HCT116 (cell line): Measurements from ENCODE around the gene FAM234B. TPM values are rescaled to one million over a fixed set of nuclear protein-coding genes. Genes with fewer than 3 reads are reported as not detected.

ENCODE experiments used
- ATAC-seq: fragments of 200-7000 bp; cut with Tn5 transposase; 2 replicates; pipeline ENCODE4 v1.9.1; 2020; ENCODE audit warnings: mild to moderate bottlenecking, moderate library complexity
- BruUV-seq: library from RNA; stranded (reverse); fragments of 400-500 nt; replicated peaks from 2 replicates; lab custom pipeline; 2021; lab: Mats Ljungman, UMichigan
- CTCF ChIA-PET: fragments of 300-600 bp; sonication (Branson Sonifier 250); formaldehyde crosslinking; loops from one replicate; lab custom pipeline; 2021; ENCODE audit warnings: antibody characterized with exemption; lab: Charles Lee
- POLR2A ChIA-PET: fragments of 300-600, 350-600 bp; sonication (Branson Sonifier 250); formaldehyde crosslinking; loops from one replicate; lab custom pipeline; 2021; ENCODE audit warnings: antibody characterized with exemption; lab: Charles Lee
- RAD21 ChIA-PET, 2 experiments: fragments of 300-600 bp; sonication (Branson Sonifier 250); formaldehyde crosslinking; loops; one replicate each; lab custom pipeline; 2023; ENCODE audit warnings: low total read pairs in 2 of 2; ENCODE audit not compliant: uncharacterized antibody in 2 of 2, unreplicated experiment in 2 of 2, low non-redundant PET in 1 of 2; lab: Charles Lee
- DNase-seq: peaks from one replicate; pipeline ENCODE4 v3.0.0-alpha.2; 2010; ENCODE audit warnings: low read depth, low spot score
- H2AFZ ChIP-seq: fragments of 200-600 bp; shearing (Covaris generic), sonication (generic); 2 replicates; pipeline ENCODE4 v1.6.1; 2017; ENCODE audit warnings: low read depth, mixed run types, mixed read lengths, antibody characterized with exemption, low read length; ENCODE audit not compliant: poor library complexity, severe bottlenecking
- H3K27ac ChIP-seq: 2 replicates; pipeline ENCODE4 v1.5.1; 2012; ENCODE audit warnings: low read depth, low read length
- H3K27me3 ChIP-seq: fragments of 200-600 bp; sonication (generic); 2 replicates; pipeline ENCODE4 v1.6.1; 2016; ENCODE audit warnings: mixed run types, low read length, mixed read lengths; ENCODE audit not compliant: insufficient read depth
- H3K36me3 ChIP-seq, 2 experiments: fragments of 200-500 bp in 1 of 2; fragments of 200-600 bp in 1 of 2; sonication (Bioruptor generic) in 1 of 2; sonication (generic) in 1 of 2; 2 replicates each; pipeline versions ENCODE4 v1.5.1 to v1.6.1; 2014 to 2016; ENCODE audit warnings: low read length in 2 of 2, inconsistent platforms in 1 of 2, mixed read lengths in 1 of 2, mixed run types in 1 of 2; ENCODE audit not compliant: insufficient read depth in 2 of 2, control insufficient read depth in 1 of 2
- H3K4me1 ChIP-seq, 2 experiments: fragments of 200-600 bp in 1 of 2; sonication (generic) in 1 of 2; 2 replicates each; pipeline versions ENCODE4 v1.5.1 to v1.6.1; 2012 to 2017; ENCODE audit warnings: low read length in 2 of 2, inconsistent platforms in 1 of 2, mild to moderate bottlenecking in 1 of 2, mixed read lengths in 1 of 2, mixed run types in 1 of 2, moderate library complexity in 1 of 2; ENCODE audit not compliant: insufficient read depth in 2 of 2, control insufficient read depth in 1 of 2
- H3K4me2 ChIP-seq: fragments of 200-600 bp; sonication (generic); 2 replicates; pipeline ENCODE4 v1.6.1; 2017; ENCODE audit warnings: mixed run types, low read length, mixed read lengths
- H3K4me3 ChIP-seq, 2 experiments: fragments of 200-600 bp in 1 of 2; sonication (generic) in 1 of 2; replicated peaks in 1 of 2; 2 replicates each; pipeline ENCODE4 v1.5.1; 2011 to 2016; ENCODE audit warnings: low read length in 2 of 2, control low read depth in 1 of 2, low read depth in 1 of 2, mild to moderate bottlenecking in 1 of 2, mixed read lengths in 1 of 2, mixed run types in 1 of 2
- H3K79me2 ChIP-seq: fragments of 200-600 bp; sonication (generic); 2 replicates; pipeline ENCODE4 v1.6.1; 2017; ENCODE audit warnings: mild to moderate bottlenecking, mixed run types, low read length, moderate library complexity, mixed read lengths; ENCODE audit not compliant: insufficient read depth
- H3K9ac ChIP-seq: fragments of 200-600 bp; sonication (generic); 2 replicates; pipeline ENCODE4 v1.6.1; 2016; ENCODE audit warnings: low read length, mixed read lengths
- H3K9me2 ChIP-seq: fragments of 200-600 bp; sonication (generic), shearing (Covaris generic); 2 replicates; pipeline ENCODE4 v1.6.1; 2017; ENCODE audit warnings: mixed run types, mild to moderate bottlenecking, moderate library complexity; ENCODE audit not compliant: insufficient read depth
- H3K9me3 ChIP-seq, 2 experiments: fragments of 200-500 bp in 1 of 2; fragments of 200-600 bp in 1 of 2; sonication (Bioruptor generic) in 1 of 2; sonication (generic) in 1 of 2; 2 replicates each; pipeline ENCODE4 v1.6.1; 2014 to 2017; ENCODE audit warnings: low read length in 2 of 2, mixed read lengths in 2 of 2, inconsistent platforms in 1 of 2, low read depth in 1 of 2, mild to moderate bottlenecking in 1 of 2, mixed run types in 1 of 2, moderate library complexity in 1 of 2; ENCODE audit not compliant: control insufficient read depth in 1 of 2, insufficient read depth in 1 of 2
- H4K20me1 ChIP-seq: fragments of 200-600 bp; sonication (generic), shearing (Covaris generic); 2 replicates; pipeline ENCODE4 v1.6.1; 2017; ENCODE audit warnings: mixed run types, mild to moderate bottlenecking, moderate library complexity; ENCODE audit not compliant: insufficient read depth
- ATF3 ChIP-seq: IDR thresholded peaks from 2 replicates; pipeline ENCODE4 v1.6.1; 2012
- CBX3 ChIP-seq: IDR thresholded peaks from 2 replicates; pipeline ENCODE4 v1.6.1; 2012; ENCODE audit warnings: low read depth
- CEBPB ChIP-seq: IDR thresholded peaks from 2 replicates; pipeline ENCODE4 v1.6.1; 2012; ENCODE audit warnings: low read depth
- ELF1 ChIP-seq: IDR thresholded peaks from 2 replicates; pipeline ENCODE4 v1.6.1; 2012; ENCODE audit warnings: low read depth, borderline replicate concordance
- EZH2 ChIP-seq: fragments of 200-600 bp; sonication (generic); IDR thresholded peaks from 2 replicates; pipeline ENCODE4 v1.6.1; 2017; ENCODE audit warnings: antibody characterized with exemption, mixed run types
- FOSL1 ChIP-seq: IDR thresholded peaks from 2 replicates; pipeline ENCODE4 v1.6.1; 2012; ENCODE audit warnings: low read depth
- JUND ChIP-seq: IDR thresholded peaks from 2 replicates; pipeline ENCODE4 v1.6.1; 2012
- MAX ChIP-seq: IDR thresholded peaks from 2 replicates; pipeline ENCODE4 v1.6.1; 2012
- POLR2AphosphoS5 ChIP-seq: IDR thresholded peaks from 2 replicates; pipeline ENCODE4 v1.6.1; 2011; ENCODE audit warnings: mild to moderate bottlenecking, low read depth, low read length, moderate library complexity
- RAD21 ChIP-seq: IDR thresholded peaks from 2 replicates; pipeline ENCODE4 v1.6.1; 2012; ENCODE audit warnings: low read depth, mild to moderate bottlenecking
- SIN3A ChIP-seq: IDR thresholded peaks from 2 replicates; pipeline ENCODE4 v1.6.1; 2012; ENCODE audit warnings: low read depth
- SP1 ChIP-seq: IDR thresholded peaks from 2 replicates; pipeline ENCODE4 v1.6.1; 2012; ENCODE audit warnings: low read depth
- SRF ChIP-seq: IDR thresholded peaks from 2 replicates; pipeline ENCODE4 v1.6.1; 2012; ENCODE audit warnings: low read depth
- TCF7L2 ChIP-seq: IDR thresholded peaks from 2 replicates; pipeline ENCODE4 v1.7.0; 2011; ENCODE audit warnings: borderline replicate concordance, inconsistent platforms; ENCODE audit not compliant: insufficient read depth, insufficient read length; ENCODE audit errors: extremely low read depth
- YY1 ChIP-seq: IDR thresholded peaks from 2 replicates; pipeline ENCODE4 v1.6.1; 2011; ENCODE audit warnings: low read length, low read depth, moderate library complexity, mild to moderate bottlenecking; ENCODE audit not compliant: insufficient replicate concordance; ENCODE audit errors: extremely low read depth
- ZFX ChIP-seq: fragments of 450-650 bp; IDR thresholded peaks from 2 replicates; pipeline ENCODE4 v1.6.1; 2017
- ZNF274 ChIP-seq: fragments of 200-500 bp; sonication (Bioruptor generic); IDR thresholded peaks from 2 replicates; pipeline ENCODE4 v1.6.1; 2014; ENCODE audit warnings: mild to moderate bottlenecking, low read depth, low read length, inconsistent platforms
- intact Hi-C: fragments of 100-400 bp; cut with micrococcal nuclease; formaldehyde crosslinking; loops from 2 replicates; pipeline ENCODE4 v1.10.0; 2022
- total RNA-seq: library from RNA; stranded (reverse); gene quantifications from one replicate; pipeline ENCODE4 v1.2.1, GENCODE V29; 2021; ENCODE audit not compliant: unreplicated experiment
- TF ChIP-seq, protein P1 (sequence below): IDR thresholded peaks from 2 replicates; pipeline ENCODE4 v1.6.1; 2011; ENCODE audit warnings: mild to moderate bottlenecking, low read length, moderate library complexity; ENCODE audit not compliant: insufficient replicate concordance; ENCODE audit errors: extremely low read depth
- TF ChIP-seq, protein P2 (sequence below), 3 experiments: fragments of 200-600 bp in 1 of 3; sonication (generic) in 1 of 3; IDR thresholded peaks in 2 of 3; conservative IDR thresholded peaks in 1 of 3; 2 replicates each; pipeline ENCODE4 v1.5.1; 2012 to 2017; ENCODE audit warnings: low read depth in 2 of 3, low read length in 2 of 3, antibody characterized with exemption in 1 of 3, borderline replicate concordance in 1 of 3, control low read depth in 1 of 3, mild to moderate bottlenecking in 1 of 3, mixed read lengths in 1 of 3, mixed run types in 1 of 3, moderate library complexity in 1 of 3; ENCODE audit not compliant: insufficient read depth in 1 of 3

Gene FAM234B
- total RNA-seq, 1 experiment from 2014 or later: 15.9 TPM

- no peaks in the 10 kb centered on the region for H3K9me2 ChIP-seq
- 0 out of 4 replicates have a peak, but pooled peaks cover 0 to 2% of the 10 kb centered on the region in 2 experiments for H3K36me3 ChIP-seq
- intact Hi-C loops: loop anchor here (5.0 kb wide), 2 partner anchors 97 to 207 kb away; no protein-coding TSS in a partner anchor
- H3K79me2 ChIP-seq: peaks cover 25% of the 10 kb centered on the region
- H3K4me1 ChIP-seq: peaks cover 3 to 18% of the 10 kb centered on the region in 2 experiments; a peak in 3 of 4 replicates
- peak within 1 kb of the TSS; percentile 72 to 90 for H3K4me3 ChIP-seq
- BruUV-seq: no TSS peak
- H3K9me3 ChIP-seq: no peaks in the 10 kb centered on the region
- ChIA-PET RAD21 (no interaction called here), CTCF (no interaction called here), POLR2A (no interaction called here)
- DNase-seq (peak; percentile 69), ATAC-seq (peak; percentile 83)
- H3K27me3 ChIP-seq: no peaks in the 10 kb centered on the region
- no peaks in the 10 kb centered on the region for H4K20me1 ChIP-seq
- peak within 1 kb of the TSS; percentile 59 for H2AFZ ChIP-seq
- H3K9ac ChIP-seq: peak within 1 kb of the TSS; percentile 77
- H3K4me2 ChIP-seq: peak within 1 kb of the TSS; percentile 88
- H3K27ac ChIP-seq: peak within 1 kb of the TSS; percentile 55
- 0 out of 2 replicates have a peak, but pooled peaks have one; percentile 55 for TF ChIP-seq SIN3A
- TF ChIP-seq ZFX: peak; percentile 59
- TF ChIP-seq POLR2AphosphoS5: peak; percentile 93
- no peak for TF ChIP-seq YY1
- no peak for TF ChIP-seq JUND
- no peak for TF ChIP-seq FOSL1
- no peak for TF ChIP-seq TCF7L2
- no peak for TF ChIP-seq EZH2
- no peak for TF ChIP-seq CEBPB
- TF ChIP-seq SRF: peak; percentile 79; the same call in 1 of the 2 replicates
- TF ChIP-seq SP1: peak; percentile 68
- TF ChIP-seq, protein P1, sequence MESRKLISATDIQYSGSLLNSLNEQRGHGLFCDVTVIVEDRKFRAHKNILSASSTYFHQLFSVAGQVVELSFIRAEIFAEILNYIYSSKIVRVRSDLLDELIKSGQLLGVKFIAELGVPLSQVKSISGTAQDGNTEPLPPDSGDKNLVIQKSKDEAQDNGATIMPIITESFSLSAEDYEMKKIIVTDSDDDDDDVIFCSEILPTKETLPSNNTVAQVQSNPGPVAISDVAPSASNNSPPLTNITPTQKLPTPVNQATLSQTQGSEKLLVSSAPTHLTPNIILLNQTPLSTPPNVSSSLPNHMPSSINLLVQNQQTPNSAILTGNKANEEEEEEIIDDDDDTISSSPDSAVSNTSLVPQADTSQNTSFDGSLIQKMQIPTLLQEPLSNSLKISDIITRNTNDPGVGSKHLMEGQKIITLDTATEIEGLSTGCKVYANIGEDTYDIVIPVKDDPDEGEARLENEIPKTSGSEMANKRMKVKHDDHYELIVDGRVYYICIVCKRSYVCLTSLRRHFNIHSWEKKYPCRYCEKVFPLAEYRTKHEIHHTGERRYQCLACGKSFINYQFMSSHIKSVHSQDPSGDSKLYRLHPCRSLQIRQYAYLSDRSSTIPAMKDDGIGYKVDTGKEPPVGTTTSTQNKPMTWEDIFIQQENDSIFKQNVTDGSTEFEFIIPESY: no peak
- TF ChIP-seq MAX: peak; percentile 79
- TF ChIP-seq ZNF274: no peak
- TF ChIP-seq ELF1: no peak
- TF ChIP-seq CBX3: no peak; the same call in 1 of the 2 replicates
- TF ChIP-seq, protein P2, sequence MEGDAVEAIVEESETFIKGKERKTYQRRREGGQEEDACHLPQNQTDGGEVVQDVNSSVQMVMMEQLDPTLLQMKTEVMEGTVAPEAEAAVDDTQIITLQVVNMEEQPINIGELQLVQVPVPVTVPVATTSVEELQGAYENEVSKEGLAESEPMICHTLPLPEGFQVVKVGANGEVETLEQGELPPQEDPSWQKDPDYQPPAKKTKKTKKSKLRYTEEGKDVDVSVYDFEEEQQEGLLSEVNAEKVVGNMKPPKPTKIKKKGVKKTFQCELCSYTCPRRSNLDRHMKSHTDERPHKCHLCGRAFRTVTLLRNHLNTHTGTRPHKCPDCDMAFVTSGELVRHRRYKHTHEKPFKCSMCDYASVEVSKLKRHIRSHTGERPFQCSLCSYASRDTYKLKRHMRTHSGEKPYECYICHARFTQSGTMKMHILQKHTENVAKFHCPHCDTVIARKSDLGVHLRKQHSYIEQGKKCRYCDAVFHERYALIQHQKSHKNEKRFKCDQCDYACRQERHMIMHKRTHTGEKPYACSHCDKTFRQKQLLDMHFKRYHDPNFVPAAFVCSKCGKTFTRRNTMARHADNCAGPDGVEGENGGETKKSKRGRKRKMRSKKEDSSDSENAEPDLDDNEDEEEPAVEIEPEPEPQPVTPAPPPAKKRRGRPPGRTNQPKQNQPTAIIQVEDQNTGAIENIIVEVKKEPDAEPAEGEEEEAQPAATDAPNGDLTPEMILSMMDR (IDR thresholded peaks at IDR 0.05 in 2 of 3, conservative IDR thresholded peaks at IDR 0.05 in 1 of 3; ENCODE audit: borderline replicate concordance in 1 of 3, insufficient read depth in 1 of 3, low read depth in 2 of 3, low read length in 2 of 3): no peak
- TF ChIP-seq RAD21: no peak
- TF ChIP-seq ATF3: no peak
Observed at GRCh38 chr12:12999959-13000615, 44.1 kb upstream of the FAM234B start, which contains the start of gene HEBP1. Gene HEBP1, minus strand, starts transcription at chr12:13000265. Its CDS starts 151 bp downstream, at chr12:13000114.
